ENCODE results near the gene NADK2.

The NADK2 gene

GRCh38 chr5:36181774-36182173 lies 60.0 kb downstream of the NADK2 start:
- H3K27ac ChIP-seq = no peak overlapping the region
- no peak overlapping the region for H3K4me3 ChIP-seq
- TF ChIP-seq, protein P1, sequence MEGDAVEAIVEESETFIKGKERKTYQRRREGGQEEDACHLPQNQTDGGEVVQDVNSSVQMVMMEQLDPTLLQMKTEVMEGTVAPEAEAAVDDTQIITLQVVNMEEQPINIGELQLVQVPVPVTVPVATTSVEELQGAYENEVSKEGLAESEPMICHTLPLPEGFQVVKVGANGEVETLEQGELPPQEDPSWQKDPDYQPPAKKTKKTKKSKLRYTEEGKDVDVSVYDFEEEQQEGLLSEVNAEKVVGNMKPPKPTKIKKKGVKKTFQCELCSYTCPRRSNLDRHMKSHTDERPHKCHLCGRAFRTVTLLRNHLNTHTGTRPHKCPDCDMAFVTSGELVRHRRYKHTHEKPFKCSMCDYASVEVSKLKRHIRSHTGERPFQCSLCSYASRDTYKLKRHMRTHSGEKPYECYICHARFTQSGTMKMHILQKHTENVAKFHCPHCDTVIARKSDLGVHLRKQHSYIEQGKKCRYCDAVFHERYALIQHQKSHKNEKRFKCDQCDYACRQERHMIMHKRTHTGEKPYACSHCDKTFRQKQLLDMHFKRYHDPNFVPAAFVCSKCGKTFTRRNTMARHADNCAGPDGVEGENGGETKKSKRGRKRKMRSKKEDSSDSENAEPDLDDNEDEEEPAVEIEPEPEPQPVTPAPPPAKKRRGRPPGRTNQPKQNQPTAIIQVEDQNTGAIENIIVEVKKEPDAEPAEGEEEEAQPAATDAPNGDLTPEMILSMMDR (IDR thresholded peaks at IDR 0.05) = no peak
- no peak for DNase-seq (ENCODE audit: low spot score)

GRCh38 chr5:36180556-36181350 lies 61.0 kb downstream of the NADK2 start:
- TF ChIP-seq, protein P1 (IDR thresholded peaks at IDR 0.05) = no peak
- DNase-seq (ENCODE audit: low spot score) = no peak
- H3K4me3 ChIP-seq = no peak overlapping the region
- H3K27ac ChIP-seq = no peak overlapping the region

DNA sequence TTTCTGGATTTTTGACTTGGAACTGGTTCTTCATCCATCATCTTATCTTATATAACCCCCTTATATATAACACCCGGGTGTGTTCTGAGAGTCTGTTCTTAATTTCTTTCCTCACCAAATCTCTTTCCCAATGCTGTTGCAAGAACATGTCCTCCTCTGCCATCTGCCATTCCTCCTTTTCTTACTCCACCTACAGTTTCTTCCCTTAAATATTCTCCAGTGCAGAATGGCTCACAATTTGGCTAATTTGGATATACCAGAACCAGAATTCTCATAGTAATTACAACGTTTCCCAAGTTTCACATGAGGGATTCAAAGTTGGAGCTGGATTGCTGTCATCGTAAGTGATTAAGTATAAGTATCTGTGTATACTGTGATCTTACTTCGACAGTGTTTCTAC lies 61.8 kb downstream of the NADK2 start:
- Histone ChIP-seq H3K27ac (no peak overlapping the region), H3K4me3 (no peak overlapping the region)
- TF ChIP-seq, protein P1 (IDR thresholded peaks at IDR 0.05) = no peak
- DNase-seq (ENCODE audit: low spot score) = no peak

- DNase-seq (ENCODE audit: low spot score) = no peak
- Histone ChIP-seq H3K4me3 (no peak overlapping the region), H3K27ac (no peak overlapping the region)
- TF ChIP-seq, protein P1 (IDR thresholded peaks at IDR 0.05) = no peak
These were observed 63.2 kb downstream of the NADK2 start for GRCh38 chr5:36178524-36178890.

DNA sequence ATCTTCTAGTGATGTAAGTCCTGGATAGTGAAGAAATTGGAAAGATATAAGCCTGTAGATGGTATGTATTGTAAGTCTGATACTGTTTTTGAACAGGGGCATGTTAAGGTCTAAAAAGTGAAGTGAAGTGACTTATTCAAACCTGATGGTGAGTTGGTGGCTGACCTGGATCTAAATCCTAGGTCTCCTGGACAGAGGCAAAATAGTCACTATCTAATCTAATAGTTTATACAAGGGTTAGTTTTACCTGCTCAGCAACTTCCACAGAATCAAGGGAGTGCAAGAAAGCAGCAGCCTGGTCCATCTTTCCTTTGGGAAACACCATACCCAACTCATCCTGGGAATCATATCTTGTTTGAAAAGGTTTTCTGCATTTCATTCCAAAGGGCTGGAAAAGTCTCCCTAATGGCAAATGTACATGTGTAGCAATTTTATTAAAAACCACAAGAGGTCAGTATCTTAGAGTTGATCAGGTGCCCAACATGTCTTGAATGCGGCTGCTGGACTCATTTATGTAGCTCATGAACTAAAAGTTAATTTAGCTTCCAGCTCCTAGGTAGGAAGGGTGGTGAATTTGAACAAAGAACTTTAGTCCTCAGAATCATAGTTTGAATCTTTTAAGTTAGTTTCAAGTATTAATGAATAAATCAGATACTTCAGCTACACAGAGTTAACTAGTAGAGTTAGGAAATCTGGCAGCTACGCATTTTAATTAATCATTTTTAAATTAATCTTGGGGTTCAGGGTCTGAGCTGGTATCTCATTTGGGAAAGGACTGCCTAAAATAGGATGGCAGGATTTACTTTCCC lies 63.8 kb downstream of the NADK2 start:
- TF ChIP-seq, protein P1 (IDR thresholded peaks at IDR 0.05) = peak; percentile 57
- H3K27ac ChIP-seq = no peak overlapping the region

DNA sequence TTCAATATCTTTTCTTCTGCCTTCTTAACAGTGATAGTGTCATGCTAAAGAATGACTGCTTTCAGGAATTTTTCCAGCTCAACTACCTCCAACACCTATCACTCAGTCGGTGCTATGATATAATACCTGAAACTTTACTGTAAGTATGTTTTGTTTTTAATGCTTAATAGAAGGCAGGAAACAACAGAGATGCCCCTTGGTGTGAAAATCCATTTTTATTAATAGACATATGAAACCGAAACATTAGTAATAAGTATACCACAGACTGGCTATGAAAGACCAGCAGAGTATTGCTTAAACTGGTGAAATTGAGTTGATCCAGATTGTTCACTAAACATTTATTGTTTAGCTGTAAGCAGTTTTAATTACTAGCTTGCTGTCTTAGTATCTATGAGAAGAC lies 64.6 kb downstream of the NADK2 start:
- DNase-seq (ENCODE audit: low spot score) = no peak
- TF ChIP-seq, protein P1 (IDR thresholded peaks at IDR 0.05) = no peak
- H3K4me3 ChIP-seq = no peak overlapping the region

More for the DNA sequence above, 63.8 kb downstream of the NADK2 start:
- H3K4me3 ChIP-seq = no peak overlapping the region
- no peak for DNase-seq (ENCODE audit: low spot score)

More for the DNA sequence above, 64.6 kb downstream of the NADK2 start:
- no peak overlapping the region for H3K27ac ChIP-seq
